Cardiac ventricle fibroblast (primary cell): Measurements from ENCODE around the gene MSANTD2. TPM values are rescaled to one million over a fixed set of nuclear protein-coding genes. Genes with fewer than 3 reads are reported as not detected.

Experiments used
- total RNA-seq: library from RNA; depleted of rRNA; stranded (reverse); fragments of >200 nt; gene quantifications from 2 replicates; pipeline ENCODE4 v1.2.3, GENCODE V29; 2015

MSANTD2 gene
- 6.0 and 10.4 TPM in 2 replicates for total RNA-seq

DNA sequence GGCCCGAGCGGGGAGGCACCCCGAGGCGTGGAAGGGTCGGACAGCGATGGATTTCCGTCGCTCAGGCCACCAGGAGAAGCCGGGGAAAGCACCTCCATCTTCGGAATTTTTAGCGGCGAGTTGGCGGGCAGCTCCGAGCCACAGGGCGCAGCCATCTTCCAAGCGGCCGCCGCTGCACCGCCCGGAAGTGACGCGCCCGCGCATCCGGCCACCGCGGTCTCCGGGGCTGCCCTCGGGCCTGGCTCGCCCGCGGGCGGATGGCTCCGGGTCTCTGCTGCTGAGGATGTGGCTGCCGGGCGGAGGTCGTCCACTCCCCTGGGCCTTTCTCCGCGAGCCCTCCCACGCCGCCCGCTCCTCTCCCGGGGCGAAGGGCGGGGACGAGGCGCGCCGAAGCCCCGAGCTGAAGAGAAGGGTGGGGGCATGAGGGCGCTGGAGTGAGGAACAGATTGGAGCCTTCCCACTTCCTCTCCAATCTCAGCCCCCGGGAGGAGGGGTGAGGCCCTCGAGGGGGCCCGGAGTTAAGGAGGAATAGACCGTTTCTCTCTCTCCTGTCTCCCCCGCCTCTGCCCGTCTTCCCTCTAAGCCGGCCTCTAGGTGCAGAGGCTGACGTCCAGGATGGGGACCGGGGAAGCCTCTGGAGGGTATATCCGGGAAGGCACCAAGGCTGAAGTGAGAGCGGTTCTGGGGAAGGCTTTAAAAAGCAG, at the start of gene MSANTD2:
TSS of gene MSANTD2 (minus strand) at position 181 of the 704 bp plus-strand sequence. CDS start at position 155, 26 bp downstream.

DNA sequence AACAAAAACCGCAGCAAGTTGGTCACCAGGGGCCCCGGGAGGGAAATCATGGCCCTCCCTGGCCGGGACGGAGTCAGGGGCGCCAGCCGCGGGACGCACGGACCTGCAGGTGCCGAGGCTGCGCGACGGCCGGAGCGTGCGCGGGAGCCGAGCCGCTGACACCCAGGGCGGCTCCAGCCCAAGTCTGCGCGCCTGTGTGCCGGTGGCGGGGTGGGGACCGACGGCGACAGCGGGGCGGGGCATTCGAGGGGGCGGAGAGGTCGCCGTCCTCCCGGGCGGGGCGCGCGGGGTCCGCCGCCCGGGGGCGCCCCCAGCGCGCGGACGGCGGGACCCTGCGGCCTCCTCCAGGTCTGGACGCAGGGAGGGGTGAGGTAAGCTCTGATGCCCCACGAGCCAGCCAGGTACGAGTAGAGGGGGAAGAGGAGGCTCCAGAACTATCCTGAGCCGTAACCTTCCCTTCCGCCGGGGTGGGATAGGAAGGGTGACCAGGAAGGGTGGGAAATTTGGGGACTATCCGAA, 38.0 kb downstream of the MSANTD2 start, which contains the start of gene ESAM:
TSS of gene ESAM (minus strand) at position 186 of the 519 bp plus-strand sequence. CDS start at position 50, 136 bp downstream.

DNA sequence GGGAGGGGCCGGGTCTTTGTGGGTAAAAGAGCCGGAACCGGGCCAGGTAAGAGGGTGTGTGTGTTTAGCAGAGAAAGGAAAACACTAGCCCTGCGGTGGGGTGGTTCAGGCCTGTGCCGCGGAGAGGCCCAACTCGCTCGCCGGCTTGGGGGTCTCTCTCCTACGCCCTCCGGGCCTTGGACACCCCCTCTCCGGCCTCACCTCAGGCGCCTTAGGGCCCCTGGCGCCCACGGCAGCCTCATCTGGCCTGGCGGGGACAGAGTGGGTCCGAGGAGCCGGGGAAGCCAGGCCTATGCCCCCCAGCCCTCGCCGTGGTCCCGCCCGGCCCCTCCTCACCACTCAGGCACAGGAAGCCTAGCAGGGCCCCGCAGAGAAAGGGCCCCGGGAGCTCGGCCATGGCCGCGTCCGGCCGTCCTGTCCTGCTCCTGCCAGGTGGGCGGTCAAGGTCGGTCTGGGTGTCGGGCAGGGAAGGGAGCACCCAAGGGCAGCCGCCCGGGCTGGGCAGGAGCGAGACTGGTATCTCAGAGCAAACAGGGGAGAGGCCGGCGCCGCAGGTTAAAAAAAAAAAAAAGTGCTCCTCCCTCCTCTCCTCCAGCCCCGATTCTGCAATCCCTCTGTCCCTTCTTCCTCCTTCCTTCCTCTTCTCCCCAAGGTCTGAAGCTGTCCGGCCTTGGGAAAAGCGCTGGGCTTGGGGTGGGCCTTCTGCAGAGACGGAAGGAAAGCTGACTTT, 48.3 kb downstream of the MSANTD2 start, which contains the start of gene VSIG2:
TSS of gene VSIG2 (minus strand) at position 515 of the 730 bp plus-strand sequence. CDS start at position 397, 118 bp downstream.

DNA sequence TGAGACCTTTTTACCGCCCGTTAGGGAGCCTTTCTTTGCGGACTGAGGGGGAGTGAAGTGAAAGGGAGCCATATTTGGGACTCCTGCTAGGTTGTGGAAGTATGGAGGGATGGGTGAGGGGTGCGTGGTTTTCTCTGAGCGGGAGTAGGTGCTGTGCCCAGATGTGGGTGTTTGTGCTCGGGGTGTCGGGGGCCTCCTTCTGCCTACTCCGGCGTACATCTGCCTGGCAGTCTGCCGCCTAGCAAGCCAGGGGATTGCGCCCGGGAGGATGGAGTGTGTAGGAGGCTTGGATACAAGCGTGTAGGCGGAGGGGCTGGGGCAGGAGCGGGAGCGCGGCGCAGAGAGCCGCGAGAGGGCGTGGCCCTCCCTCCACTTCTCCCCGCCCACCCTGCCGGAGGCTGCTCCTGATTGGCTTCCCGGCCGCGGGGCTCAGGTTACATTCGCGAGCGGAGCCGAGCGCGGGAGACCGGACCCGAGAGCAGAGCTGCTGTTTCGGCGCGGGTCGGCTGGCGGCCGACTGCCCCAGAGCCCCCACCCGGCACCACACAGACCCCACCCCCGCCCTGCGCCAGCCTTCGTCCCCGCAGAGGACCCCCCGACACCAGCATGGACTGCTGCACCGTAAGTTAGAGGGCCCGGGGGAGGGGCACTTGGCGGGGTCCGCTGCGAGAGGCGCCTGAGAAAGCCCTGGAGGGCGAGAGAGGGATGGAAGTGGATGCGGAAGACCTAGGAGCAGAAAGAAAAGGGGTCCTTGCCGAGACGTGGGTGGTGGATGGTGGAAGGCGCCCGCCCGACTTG, 60.5 kb downstream of the MSANTD2 start, which contains the start of gene NRGN:
TSS of gene NRGN (plus strand) at position 464 of the 798 bp plus-strand sequence. CDS start at position 607, 143 bp downstream.

Other genes with a start within 250 kb of the MSANTD2 start
- gene OR8A1, start 230.4 kb downstream of the MSANTD2 start, total RNA-seq: not detected in 2 replicates
- not detected in 2 replicates for gene PANX3, start 189.0 kb downstream of the MSANTD2 start, total RNA-seq
- 18.7 and 22.3 TPM in 2 replicates for gene TBRG1, start 177.5 kb downstream of the MSANTD2 start, total RNA-seq
- gene SIAE, start 126.7 kb downstream of the MSANTD2 start, total RNA-seq: 37.9 and 40.4 TPM in 2 replicates
- gene SPA17, start 126.5 kb downstream of the MSANTD2 start, total RNA-seq: 1.7 and 2.1 TPM in 2 replicates
- gene NRGN, start 60.5 kb downstream of the MSANTD2 start, total RNA-seq: 0.39 TPM in 1 of 2 replicates, not detected in the other
- gene VSIG2, start 48.2 kb downstream of the MSANTD2 start, total RNA-seq: not detected in 2 replicates
- gene ESAM, start 38.1 kb downstream of the MSANTD2 start, total RNA-seq: 8.5 and 10.4 TPM in 2 replicates
- gene ROBO3, start 65.0 kb upstream of the MSANTD2 start, total RNA-seq: 4.4 and 5.5 TPM in 2 replicates
- gene ROBO4, start 97.5 kb upstream of the MSANTD2 start, total RNA-seq: 3.9 and 11.8 TPM in 2 replicates
- not detected in 2 replicates for gene HEPN1, start 118.8 kb upstream of the MSANTD2 start, total RNA-seq
- not detected in 2 replicates for gene HEPACAM, start 135.6 kb upstream of the MSANTD2 start, total RNA-seq
- gene CCDC15, start 153.8 kb upstream of the MSANTD2 start, total RNA-seq: 0.56 and 0.64 TPM in 2 replicates